OCI-LY1 (cell line): ENCODE data around the gene EMC8.

Experiments used
- H2AFZ ChIP-seq: fragments of 200-600 bp; sonication (generic), shearing (Covaris generic); 2 replicates; pipeline ENCODE4 v1.6.0; 2014; ENCODE audit warnings: antibody characterized with exemption, mild to moderate bottlenecking, low read length
- H3F3A ChIP-seq: fragments of 200-600 bp; sonication (generic), shearing (Covaris generic); 2 replicates; pipeline ENCODE4 v1.6.0; 2014; ENCODE audit warnings: mild to moderate bottlenecking, antibody characterized with exemption, low read length, moderate library complexity; ENCODE audit not compliant: insufficient read depth
- H3K27ac ChIP-seq: fragments of 200-600 bp; sonication (generic); 2 replicates; pipeline ENCODE4 v1.5.1; 2014; ENCODE audit warnings: low read length, mixed run types, mild to moderate bottlenecking, low read depth; ENCODE audit not compliant: poor library complexity, severe bottlenecking
- H3K27me3 ChIP-seq: fragments of 200-600 bp; sonication (generic); 2 replicates; pipeline ENCODE4 v1.6.0; 2014; ENCODE audit warnings: antibody characterized with exemption, mild to moderate bottlenecking, low read length, moderate library complexity; ENCODE audit not compliant: insufficient read depth
- H3K36me3 ChIP-seq: fragments of 200-600 bp; sonication (generic); 2 replicates; pipeline ENCODE4 v1.6.1; 2014; ENCODE audit warnings: mild to moderate bottlenecking, antibody characterized with exemption, low read length, moderate library complexity, mixed read lengths; ENCODE audit not compliant: insufficient read depth
- H3K4me1 ChIP-seq: fragments of 200-600 bp; sonication (generic); 2 replicates; pipeline ENCODE4 v1.5.1; 2014; ENCODE audit warnings: mild to moderate bottlenecking, low read length, moderate library complexity; ENCODE audit not compliant: insufficient read depth, severe bottlenecking
- H3K4me2 ChIP-seq: fragments of 200-600 bp; sonication (generic), shearing (Covaris generic); 2 replicates; pipeline ENCODE4 v1.6.1; 2014; ENCODE audit warnings: low read length
- H3K4me3 ChIP-seq: fragments of 200-600 bp; sonication (generic); 2 replicates; pipeline ENCODE4 v1.5.1; 2014; ENCODE audit warnings: low read length, low read depth, mild to moderate bottlenecking, mixed read lengths; ENCODE audit not compliant: poor library complexity, severe bottlenecking
- H3K79me2 ChIP-seq: fragments of 200-600 bp; shearing (Covaris generic); 2 replicates; pipeline ENCODE4 v1.6.1; 2016; ENCODE audit warnings: mixed run types, low read length, mixed read lengths; ENCODE audit not compliant: insufficient read depth
- H3K9ac ChIP-seq: fragments of 200-600 bp; sonication (generic), shearing (Covaris generic); 2 replicates; pipeline ENCODE4 v1.6.1; 2014; ENCODE audit warnings: mild to moderate bottlenecking, low read length, mixed read lengths
- H3K9me2 ChIP-seq: fragments of 200-600 bp; sonication (generic), shearing (Covaris generic); 2 replicates; pipeline ENCODE4 v1.6.1; 2014; ENCODE audit warnings: low read depth, mild to moderate bottlenecking, low read length, mixed read lengths
- H3K9me3 ChIP-seq: fragments of 200-600 bp; shearing (Covaris generic); 2 replicates; pipeline ENCODE4 v1.6.1; 2014; ENCODE audit warnings: low read length, mixed read lengths
- H4K20me1 ChIP-seq: fragments of 200-600 bp; sonication (generic), shearing (Covaris generic); 2 replicates; pipeline ENCODE4 v1.6.0; 2016; ENCODE audit warnings: mild to moderate bottlenecking, low read length; ENCODE audit not compliant: insufficient read depth
- EZH2 ChIP-seq: fragments of 200-600 bp; sonication (generic), shearing (Covaris generic); IDR thresholded peaks from 2 replicates; pipeline ENCODE4 v1.8.0; 2017; ENCODE audit warnings: borderline replicate concordance, mixed run types, mild to moderate bottlenecking, antibody characterized with exemption, low read length, moderate library complexity, mixed read lengths
- TF ChIP-seq, protein P1 (sequence below): fragments of 200-600 bp; sonication (generic), shearing (Covaris generic); IDR thresholded peaks from 2 replicates; pipeline ENCODE4 v1.5.1; 2017; ENCODE audit warnings: mild to moderate bottlenecking, antibody characterized with exemption, low read length, moderate library complexity, mixed read lengths

Gene EMC8

DNA sequence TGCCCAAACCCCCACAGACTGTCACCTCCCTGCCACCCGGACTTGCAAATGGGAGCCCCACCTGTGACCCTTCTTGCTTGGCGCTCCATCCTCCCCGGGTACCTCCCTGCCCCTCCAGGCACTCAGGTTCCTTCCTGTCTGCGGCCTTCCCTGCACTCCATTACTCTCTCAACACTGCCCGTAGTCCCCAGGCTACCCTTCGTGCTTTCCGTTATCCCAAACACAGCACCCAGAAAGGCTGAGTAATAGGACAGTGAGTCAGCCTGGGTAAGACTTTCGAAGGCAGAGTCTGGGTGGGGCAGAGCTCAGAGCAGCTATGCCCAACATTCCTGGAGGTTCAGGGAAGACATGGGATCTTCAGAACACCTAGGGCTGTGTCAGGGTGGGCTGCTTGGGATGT is 31.8 kb downstream of the EMC8 start:
- Histone ChIP-seq H3K27me3 (no peaks in the 10 kb centered on the region), H3K27ac (no peak overlapping the region), H3K79me2 (no peaks in the 10 kb centered on the region), H3K4me2 (no peak overlapping the region), H3K9me3 (no peaks in the 10 kb centered on the region), H3K4me1 (no peaks in the 10 kb centered on the region), H3K9ac (no peak overlapping the region), H3K4me3 (no peak overlapping the region), H3F3A (no peaks in the 10 kb centered on the region), H4K20me1 (no peaks in the 10 kb centered on the region), H3K9me2 (no peaks in the 10 kb centered on the region), H3K36me3 (no peaks in the 10 kb centered on the region; the same call in 1 of the 2 replicates), H2AFZ (no peak overlapping the region)
- TF ChIP-seq, protein P1, sequence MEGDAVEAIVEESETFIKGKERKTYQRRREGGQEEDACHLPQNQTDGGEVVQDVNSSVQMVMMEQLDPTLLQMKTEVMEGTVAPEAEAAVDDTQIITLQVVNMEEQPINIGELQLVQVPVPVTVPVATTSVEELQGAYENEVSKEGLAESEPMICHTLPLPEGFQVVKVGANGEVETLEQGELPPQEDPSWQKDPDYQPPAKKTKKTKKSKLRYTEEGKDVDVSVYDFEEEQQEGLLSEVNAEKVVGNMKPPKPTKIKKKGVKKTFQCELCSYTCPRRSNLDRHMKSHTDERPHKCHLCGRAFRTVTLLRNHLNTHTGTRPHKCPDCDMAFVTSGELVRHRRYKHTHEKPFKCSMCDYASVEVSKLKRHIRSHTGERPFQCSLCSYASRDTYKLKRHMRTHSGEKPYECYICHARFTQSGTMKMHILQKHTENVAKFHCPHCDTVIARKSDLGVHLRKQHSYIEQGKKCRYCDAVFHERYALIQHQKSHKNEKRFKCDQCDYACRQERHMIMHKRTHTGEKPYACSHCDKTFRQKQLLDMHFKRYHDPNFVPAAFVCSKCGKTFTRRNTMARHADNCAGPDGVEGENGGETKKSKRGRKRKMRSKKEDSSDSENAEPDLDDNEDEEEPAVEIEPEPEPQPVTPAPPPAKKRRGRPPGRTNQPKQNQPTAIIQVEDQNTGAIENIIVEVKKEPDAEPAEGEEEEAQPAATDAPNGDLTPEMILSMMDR = no peak
- TF ChIP-seq EZH2 = no peak

DNA sequence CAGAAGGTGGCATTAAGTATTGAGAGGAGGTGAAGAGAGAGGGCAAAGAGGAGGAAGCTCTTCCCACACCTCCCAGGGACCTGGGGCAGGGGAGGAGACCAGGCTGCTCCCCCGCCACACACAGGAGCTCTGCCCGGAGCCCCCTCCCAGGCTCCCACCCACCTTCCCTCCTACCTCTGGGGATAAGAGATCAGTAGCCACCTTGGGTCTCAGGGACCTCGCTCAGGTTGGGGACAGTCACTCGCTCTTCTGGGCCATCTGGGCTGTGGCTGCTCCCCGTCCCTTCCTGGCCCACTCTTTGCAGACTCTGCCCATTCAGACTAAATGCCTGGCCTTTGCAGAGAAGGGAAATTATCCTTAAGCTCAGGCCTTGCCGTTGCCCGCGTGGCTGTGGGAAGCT is 33.6 kb downstream of the EMC8 start:
- Histone ChIP-seq H3K9ac (no peak overlapping the region), H3K4me1 (no peaks in the 10 kb centered on the region), H2AFZ (no peak overlapping the region), H3K79me2 (no peaks in the 10 kb centered on the region), H3F3A (no peaks in the 10 kb centered on the region), H3K9me3 (no peaks in the 10 kb centered on the region), H4K20me1 (no peaks in the 10 kb centered on the region), H3K4me3 (no peak overlapping the region), H3K9me2 (no peaks in the 10 kb centered on the region), H3K36me3 (no peaks in the 10 kb centered on the region), H3K27ac (no peak overlapping the region), H3K27me3 (no peaks in the 10 kb centered on the region), H3K4me2 (no peak overlapping the region)
- TF ChIP-seq EZH2 = no peak
- TF ChIP-seq, protein P1 = no peak

DNA sequence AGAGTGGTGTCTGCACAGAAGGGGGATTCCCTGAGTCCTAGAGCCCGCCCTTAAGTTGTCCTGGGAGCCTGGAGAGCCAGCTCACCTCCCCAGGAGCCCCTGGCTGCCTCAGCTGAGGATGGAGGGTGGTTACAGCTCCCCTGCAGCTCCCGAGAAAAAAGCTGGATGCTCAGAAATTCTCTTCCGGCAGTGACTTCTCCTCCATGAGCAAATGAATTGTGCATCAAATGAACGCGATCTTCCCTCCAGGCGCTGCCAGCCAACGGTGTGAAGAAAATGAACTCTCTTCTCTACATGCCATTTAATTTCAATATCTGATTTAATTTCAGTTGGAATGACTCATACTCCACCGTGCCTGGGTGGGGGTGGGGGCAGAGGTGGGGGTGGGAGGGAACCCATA is 34.1 kb downstream of the EMC8 start:
- no peaks in the 10 kb centered on the region for H3K9me2 ChIP-seq
- TF ChIP-seq, protein P1 = no peak
- TF ChIP-seq EZH2 = no peak
- H4K20me1 ChIP-seq = no peaks in the 10 kb centered on the region
- H3F3A ChIP-seq = no peaks in the 10 kb centered on the region
- no peaks in the 10 kb centered on the region for H3K4me1 ChIP-seq
- no peaks in the 10 kb centered on the region for H3K79me2 ChIP-seq
- H2AFZ ChIP-seq = no peak overlapping the region
- no peak overlapping the region for H3K4me2 ChIP-seq
- no peaks in the 10 kb centered on the region for H3K9me3 ChIP-seq
- no peak overlapping the region for H3K4me3 ChIP-seq
- H3K27me3 ChIP-seq = no peaks in the 10 kb centered on the region
- H3K27ac ChIP-seq = no peak overlapping the region
- H3K36me3 ChIP-seq = no peaks in the 10 kb centered on the region
- H3K9ac ChIP-seq = no peak overlapping the region
